ENCODE measurements around the gene LAPTM5.
A peak's percentile ranks its signal among the peaks of the same experiment; 100 is the strongest.

Gene LAPTM5

DNA sequence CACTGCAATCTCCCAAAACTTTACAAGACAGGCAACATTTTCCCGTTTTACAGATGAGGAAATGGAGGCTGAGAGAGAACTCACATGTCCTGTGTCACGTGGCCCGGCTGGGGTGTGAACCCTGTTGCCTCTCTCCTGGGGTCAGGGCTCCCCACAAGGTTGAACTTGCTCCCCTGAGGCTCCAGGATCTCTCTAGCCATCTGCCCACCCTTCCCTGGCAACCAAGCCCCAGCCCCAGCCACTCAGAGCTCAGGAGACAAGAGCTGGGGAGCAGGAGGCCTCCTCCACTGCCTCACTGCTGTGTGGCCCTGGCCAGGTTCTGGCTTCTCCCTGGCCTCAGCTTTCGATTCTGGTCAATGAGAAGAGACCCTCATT is 11.8 kb downstream of the LAPTM5 start:
- Histone ChIP-seq H3K9me3 (ENCODE audit: control insufficient read depth, insufficient read depth, low read depth, low read length) (no peaks in the 10 kb centered on the region), H3K27ac (ENCODE audit: extremely low read depth, low read depth, low read length) (no peak overlapping the region), H3K36me3 (ENCODE audit: control insufficient read depth in 2 of 2, insufficient read depth in 1 of 2, low read length in 2 of 2) (no peaks in the 10 kb centered on the region), H3K4me3 (ENCODE audit: low read depth, low read length) (no peak overlapping the region), H3K4me1 (ENCODE audit: control insufficient read depth, insufficient read depth, low read length) (no peaks in the 10 kb centered on the region)
- TF ChIP-seq ZBTB17 (tag by site-specific recombination; IDR thresholded peaks at IDR 0.05) = no peak
- CTCF ChIA-PET = no interaction called here
- POLR2A ChIA-PET = no interaction called here

- no peak for TF ChIP-seq ZNF248 (tag by site-specific recombination; IDR thresholded peaks at IDR 0.05)
- no peak for TF ChIP-seq ZNF112 (tag by site-specific recombination; IDR thresholded peaks at IDR 0.05)
- TF ChIP-seq ZNF658 (tag by site-specific recombination; IDR thresholded peaks at IDR 0.05) = no peak
- Histone ChIP-seq H3K36me3 (ENCODE audit: control insufficient read depth in 2 of 2, insufficient read depth in 1 of 2, low read length in 2 of 2) (no peaks in the 10 kb centered on the region), H3K27ac (ENCODE audit: extremely low read depth, low read depth, low read length) (no peak overlapping the region), H3K4me3 (ENCODE audit: low read depth, low read length) (no peak overlapping the region), H3K9me3 (ENCODE audit: control insufficient read depth, insufficient read depth, low read depth, low read length) (no peaks in the 10 kb centered on the region), H3K4me1 (ENCODE audit: control insufficient read depth, insufficient read depth, low read length) (no peaks in the 10 kb centered on the region)
- CTCF ChIA-PET = interaction anchor here (0.9 to 2.0 kb wide), 3 partner anchors 20 to 34 kb away, joined by 3 to 10 read pairs (median 4); no protein-coding TSS in a partner anchor
- POLR2A ChIA-PET = no interaction called here
Measured at GRCh38 chr1:30745156-30745833, 12.3 kb downstream of the LAPTM5 start.

- TF ChIP-seq ZBTB17 (tag by site-specific recombination; IDR thresholded peaks at IDR 0.05) (0 out of 2 replicates have a peak, but pooled peaks have one; percentile 23), ZNF561 (tag by site-specific recombination; IDR thresholded peaks at IDR 0.05; ENCODE audit: borderline replicate concordance) (no peak), ZNF704 (tag by site-specific recombination; IDR thresholded peaks at IDR 0.05) (no peak), ZNF621 (tag by site-specific recombination; IDR thresholded peaks at IDR 0.05) (no peak), ZNF777 (tag by site-specific recombination; IDR thresholded peaks at IDR 0.05; ENCODE audit: borderline replicate concordance) (no peak), ZNF580 (tag by site-specific recombination; IDR thresholded peaks at IDR 0.05) (0 out of 2 replicates have a peak, but pooled peaks have one; percentile 29), ZNF239 (tag by site-specific recombination; IDR thresholded peaks at IDR 0.05) (no peak), ZNF768 (tag by site-specific recombination; IDR thresholded peaks at IDR 0.05) (peak; percentile 69; the same call in 1 of the 2 replicates), ZFHX2 (tag by site-specific recombination; conservative IDR thresholded peaks at IDR 0.05) (no peak)
- TF ChIP-seq, protein P1, sequence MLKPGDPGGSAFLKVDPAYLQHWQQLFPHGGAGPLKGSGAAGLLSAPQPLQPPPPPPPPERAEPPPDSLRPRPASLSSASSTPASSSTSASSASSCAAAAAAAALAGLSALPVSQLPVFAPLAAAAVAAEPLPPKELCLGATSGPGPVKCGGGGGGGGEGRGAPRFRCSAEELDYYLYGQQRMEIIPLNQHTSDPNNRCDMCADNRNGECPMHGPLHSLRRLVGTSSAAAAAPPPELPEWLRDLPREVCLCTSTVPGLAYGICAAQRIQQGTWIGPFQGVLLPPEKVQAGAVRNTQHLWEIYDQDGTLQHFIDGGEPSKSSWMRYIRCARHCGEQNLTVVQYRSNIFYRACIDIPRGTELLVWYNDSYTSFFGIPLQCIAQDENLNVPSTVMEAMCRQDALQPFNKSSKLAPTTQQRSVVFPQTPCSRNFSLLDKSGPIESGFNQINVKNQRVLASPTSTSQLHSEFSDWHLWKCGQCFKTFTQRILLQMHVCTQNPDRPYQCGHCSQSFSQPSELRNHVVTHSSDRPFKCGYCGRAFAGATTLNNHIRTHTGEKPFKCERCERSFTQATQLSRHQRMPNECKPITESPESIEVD (tag by site-specific recombination; IDR thresholded peaks at IDR 0.05) = no peak
- no peak overlapping the region for H3K4me3 ChIP-seq (ENCODE audit: low read depth, low read length)
- no peaks in the 10 kb centered on the region for H3K36me3 ChIP-seq (ENCODE audit: control insufficient read depth in 2 of 2, insufficient read depth in 1 of 2, low read length in 2 of 2)
- no peaks in the 10 kb centered on the region for H3K4me1 ChIP-seq (ENCODE audit: control insufficient read depth, insufficient read depth, low read length)
- no peaks in the 10 kb centered on the region for H3K9me3 ChIP-seq (ENCODE audit: control insufficient read depth, insufficient read depth, low read depth, low read length)
- H3K27ac ChIP-seq (ENCODE audit: extremely low read depth, low read depth, low read length) = no peak overlapping the region
- ChIA-PET CTCF (interaction anchor here (0.7 to 2.0 kb wide), 4 partner anchors 19 to 35 kb away, joined by 3 to 10 read pairs (median 4); no protein-coding TSS in a partner anchor), POLR2A (no interaction called here)
Measured at GRCh38 chr1:30744060-30744756, 13.4 kb downstream of the LAPTM5 start.

DNA sequence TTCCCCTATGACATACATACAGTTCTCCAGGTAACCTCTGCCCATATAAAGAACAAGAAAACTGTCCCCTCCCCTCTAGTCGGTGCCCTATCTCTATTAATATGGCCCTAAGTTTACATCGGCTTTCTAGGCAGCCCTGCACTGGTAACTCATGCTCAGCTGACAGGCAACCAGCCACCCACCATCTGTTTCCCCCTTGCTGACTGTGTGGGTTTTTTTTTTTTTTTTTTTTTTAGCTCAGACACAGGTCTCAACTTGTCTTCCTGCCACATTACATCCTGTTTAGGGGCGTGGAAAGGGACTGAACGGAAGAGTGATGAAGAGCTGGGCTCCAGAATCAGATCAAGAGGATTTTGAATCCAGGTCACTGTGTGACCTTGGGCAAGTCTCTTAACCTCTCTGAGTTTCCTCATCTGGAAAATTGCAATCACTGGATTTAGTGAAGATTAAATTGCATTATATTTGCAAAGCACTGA is 14.0 kb downstream of the LAPTM5 start:
- POLR2A ChIA-PET = interaction anchor here (0.5 kb wide), 1 partner anchor 1346 kb away, joined by 3 read pairs; no protein-coding TSS in a partner anchor
- CTCF ChIA-PET = interaction anchor here (0.7 to 2.0 kb wide), 2 partner anchors 24 to 35 kb away, joined by 3 to 10 read pairs; no protein-coding TSS in a partner anchor

More for the DNA sequence above, 14.0 kb downstream of the LAPTM5 start:
- Histone ChIP-seq H3K27ac (ENCODE audit: extremely low read depth, low read depth, low read length) (no peak overlapping the region), H3K36me3 (ENCODE audit: control insufficient read depth in 2 of 2, insufficient read depth in 1 of 2, low read length in 2 of 2) (no peaks in the 10 kb centered on the region), H3K4me3 (ENCODE audit: low read depth, low read length) (no peak overlapping the region), H3K9me3 (ENCODE audit: control insufficient read depth, insufficient read depth, low read depth, low read length) (no peaks in the 10 kb centered on the region), H3K4me1 (ENCODE audit: control insufficient read depth, insufficient read depth, low read length) (no peaks in the 10 kb centered on the region)
- no peak for TF ChIP-seq ZNF645 (tag by site-specific recombination; IDR thresholded peaks at IDR 0.05)
- peak; percentile 64; the same call in 1 of the 2 replicates for TF ChIP-seq EGR2 (tag by site-specific recombination; IDR thresholded peaks at IDR 0.05; ENCODE audit: low read depth)
- TF ChIP-seq HOXD13 (CRISPR knock-in tag; IDR thresholded peaks at IDR 0.05; ENCODE audit: borderline replicate concordance) = no peak
- no peak for TF ChIP-seq ZNF677 (tag by site-specific recombination; IDR thresholded peaks at IDR 0.05)
- TF ChIP-seq ZNF768 (tag by site-specific recombination; IDR thresholded peaks at IDR 0.05) = peak; percentile 65
- no peak for TF ChIP-seq ZNF701 (tag by site-specific recombination; IDR thresholded peaks at IDR 0.05)
- peak; percentile 77 for TF ChIP-seq ZFHX2 (tag by site-specific recombination; conservative IDR thresholded peaks at IDR 0.05)
- TF ChIP-seq ZBTB8A (tag by site-specific recombination; IDR thresholded peaks at IDR 0.05) = 0 out of 2 replicates have a peak, but pooled peaks have one; percentile 13
- no peak for TF ChIP-seq ZNF26 (tag by site-specific recombination; IDR thresholded peaks at IDR 0.05)

All from HEK293 (cell line).